NCI-H1436 (cell line): ENCODE measurements around the gene ZNF785.
"Not testable (repeated sequence)": the region's sequence is repeated elsewhere in the genome, so short reads cannot be mapped to it uniquely, and the experiment has no call there.

Experiments used
- DNase-seq: peaks from one replicate; lab custom pipeline; 2025; lab: John Stamatoyannopoulos, UW

The ZNF785 gene

GRCh38 chr16:30539000-30539964 is 46.2 kb downstream of the ZNF785 start:
- DNase-seq: no peak

GRCh38 chr16:30536391-30537024 is 49.0 kb downstream of the ZNF785 start:
- DNase-seq: not testable (repeated sequence)

GRCh38 chr16:30535777-30536190 is 49.7 kb downstream of the ZNF785 start:
- DNase-seq: peak; percentile 71

- no peak for DNase-seq
Observed at GRCh38 chr16:30535106-30535776, 50.3 kb downstream of the ZNF785 start.

- DNase-seq: peak; percentile 89
Observed at GRCh38 chr16:30534368-30535105, 51.0 kb downstream of the ZNF785 start, which contains the start of gene ZNF747. TSS of gene ZNF747 (minus strand) at chr16:30534858. CDS start at chr16:30534679, 179 bp downstream.

GRCh38 chr16:30533748-30534367 is 51.6 kb downstream of the ZNF785 start:
- no peak for DNase-seq

- no peak for DNase-seq
Observed at GRCh38 chr16:30533146-30533522, 52.4 kb downstream of the ZNF785 start.

- DNase-seq: no peak
Observed at GRCh38 chr16:30532285-30533145, 53.0 kb downstream of the ZNF785 start.
